HG03520 (cell line): ENCODE measurements around the gene HDAC9.

ENCODE experiments used
- ATAC-seq: cut with Tn5 transposase; IDR thresholded peaks from one replicate; pipeline ENCODE4 v1.9.1; 2021; ENCODE audit warnings: mild to moderate bottlenecking, moderate library complexity; ENCODE audit not compliant: unreplicated experiment

Gene HDAC9

DNA sequence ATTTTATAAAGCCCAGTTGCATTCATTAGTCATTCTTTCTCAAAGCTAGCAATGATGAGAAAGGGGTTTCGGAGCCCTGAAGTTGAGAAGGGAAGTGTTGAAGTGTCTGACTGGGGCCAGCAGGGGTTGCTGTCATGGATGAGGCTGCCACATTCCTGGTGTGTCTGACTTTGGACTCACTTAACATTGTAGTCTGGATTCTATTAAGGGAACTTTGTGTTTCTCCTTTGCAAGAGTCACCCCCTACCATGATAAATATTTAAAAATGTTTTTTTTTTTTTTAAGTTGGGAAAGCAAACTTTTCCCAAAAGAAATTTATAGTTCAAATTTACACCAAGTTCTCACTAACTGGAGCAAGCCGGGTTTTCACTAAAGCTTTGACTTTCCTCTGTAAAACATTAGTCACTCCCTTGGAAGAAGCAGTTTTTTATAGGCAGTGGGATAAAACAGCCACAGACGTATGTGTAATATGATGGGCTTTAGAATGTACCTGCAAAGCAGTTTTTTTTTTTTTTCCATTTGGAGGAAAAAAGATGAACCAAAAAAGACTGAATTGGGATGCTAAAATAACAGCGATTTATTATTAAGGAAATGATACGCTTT, 378.3 kb downstream of the HDAC9 start:
- ATAC-seq = no peak

- ATAC-seq = no peak
These were observed 379.3 kb downstream of the HDAC9 start for GRCh38 chr7:18874880-18875279.

- no peak for ATAC-seq
These were observed 382.3 kb downstream of the HDAC9 start for GRCh38 chr7:18877874-18878273.

DNA sequence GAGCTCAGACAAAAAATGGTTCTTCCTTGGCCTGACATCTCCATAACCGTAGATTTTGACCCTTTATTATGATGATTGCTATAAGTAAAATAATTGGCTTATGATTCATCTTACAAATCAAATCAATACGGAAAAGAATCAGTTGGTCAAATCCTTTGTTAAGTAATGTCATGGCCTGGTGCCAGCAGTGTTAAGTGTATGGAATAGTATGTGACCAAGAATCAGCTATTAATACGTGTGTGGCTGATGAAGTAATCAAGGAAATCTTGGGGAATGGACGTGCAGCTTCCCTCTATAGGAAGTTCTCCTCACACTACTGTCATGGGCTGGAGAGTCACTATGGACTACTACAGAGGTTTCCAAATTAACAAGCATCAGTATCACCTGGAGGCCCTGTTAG, 391.3 kb downstream of the HDAC9 start:
- ATAC-seq = no peak

DNA sequence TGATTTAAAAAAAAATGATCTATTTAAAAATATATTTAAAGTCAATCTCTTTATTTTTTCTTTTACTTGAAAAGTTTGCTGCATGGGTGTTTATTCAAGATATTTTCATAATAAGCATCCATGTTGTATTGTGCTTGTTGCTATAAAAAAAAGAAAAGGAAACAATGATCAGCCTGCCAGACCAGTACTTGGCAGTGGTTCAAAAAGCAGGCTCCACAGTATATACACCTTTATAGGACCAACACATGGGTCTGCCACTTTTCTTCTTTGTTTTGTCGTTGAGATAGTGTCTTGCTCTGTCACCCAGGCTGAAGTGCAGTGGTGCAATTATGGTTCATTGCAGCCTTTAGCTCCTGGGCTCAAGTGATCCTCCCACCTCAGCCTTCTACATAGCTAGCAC, 393.9 kb downstream of the HDAC9 start:
- ATAC-seq = no peak

- no peak for ATAC-seq
These were observed 394.6 kb downstream of the HDAC9 start for GRCh38 chr7:18890134-18890533.

- no peak for ATAC-seq
These were observed 395.5 kb downstream of the HDAC9 start for GRCh38 chr7:18890885-18891621.

GRCh38 chr7:18893156-18893555, 397.6 kb downstream of the HDAC9 start:
- ATAC-seq = no peak

DNA sequence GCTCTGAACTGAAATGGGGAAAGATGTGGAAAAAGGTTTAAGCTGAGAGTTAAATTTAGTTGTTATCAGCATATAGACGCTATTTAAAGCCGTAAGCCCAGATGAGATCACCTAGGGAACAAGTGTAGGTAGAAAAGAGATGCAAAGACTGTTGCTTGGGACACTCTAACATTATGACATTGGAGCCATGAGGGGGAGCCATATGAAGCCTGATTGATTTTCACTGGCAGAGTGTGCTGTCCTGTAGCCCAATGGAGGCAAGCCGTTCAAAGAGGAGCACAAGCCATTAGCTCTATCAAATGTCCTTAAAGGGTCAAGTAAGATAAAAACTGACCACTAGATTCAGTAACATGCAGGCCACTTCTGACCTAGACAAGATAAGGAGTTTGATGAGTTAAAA, 398.6 kb downstream of the HDAC9 start:
- ATAC-seq = no peak

GRCh38 chr7:18895456-18895855, 399.9 kb downstream of the HDAC9 start:
- no peak for ATAC-seq

- no peak for ATAC-seq
These were observed 400.9 kb downstream of the HDAC9 start for GRCh38 chr7:18896343-18896975.

GRCh38 chr7:18900236-18900635, 404.7 kb downstream of the HDAC9 start:
- no peak for ATAC-seq

GRCh38 chr7:18900803-18901202, 405.3 kb downstream of the HDAC9 start:
- ATAC-seq = no peak

DNA sequence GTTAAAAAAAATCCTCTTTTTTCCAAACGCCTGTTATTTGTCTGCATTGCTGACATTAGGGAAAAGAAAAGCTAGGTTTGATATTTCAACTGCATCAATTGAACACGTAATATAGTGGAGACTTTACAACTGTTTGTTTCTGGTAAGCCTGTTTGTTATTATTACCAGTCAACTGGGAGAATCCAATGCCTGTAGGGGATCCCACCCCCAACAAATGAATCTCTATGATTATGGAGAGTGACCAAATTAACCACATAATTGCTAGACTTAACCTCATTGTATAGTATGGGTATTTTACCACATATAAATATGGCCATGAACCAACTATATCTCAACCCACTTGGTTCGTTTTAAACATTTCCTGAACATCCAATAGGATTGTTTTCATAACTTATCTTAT, 405.8 kb downstream of the HDAC9 start:
- ATAC-seq = no peak

DNA sequence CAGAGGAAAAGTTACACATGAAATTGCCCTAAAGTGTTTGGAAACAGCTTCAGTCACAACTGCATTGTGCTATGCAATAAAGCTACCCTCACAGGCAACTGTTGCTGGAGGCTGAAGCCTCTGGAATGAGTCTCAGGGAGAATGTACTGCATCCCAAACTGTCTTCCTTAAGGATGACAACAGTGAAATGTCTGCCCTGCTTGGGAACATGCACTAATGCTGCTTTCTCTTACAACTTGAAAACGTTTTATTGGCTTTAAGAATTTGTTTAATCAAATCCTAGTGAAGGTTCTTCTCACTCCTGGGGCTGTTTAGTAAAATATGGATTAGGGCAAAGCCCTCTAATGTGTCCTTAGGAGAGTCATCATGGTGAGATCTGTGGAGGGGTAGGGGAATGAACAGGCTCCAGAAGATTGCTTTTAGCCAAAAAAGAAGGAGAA, 406.5 kb downstream of the HDAC9 start:
- no peak for ATAC-seq

GRCh38 chr7:18902892-18903291, 407.3 kb downstream of the HDAC9 start:
- ATAC-seq = no peak

- no peak for ATAC-seq
These were observed 408.1 kb downstream of the HDAC9 start for GRCh38 chr7:18903695-18904094.

DNA sequence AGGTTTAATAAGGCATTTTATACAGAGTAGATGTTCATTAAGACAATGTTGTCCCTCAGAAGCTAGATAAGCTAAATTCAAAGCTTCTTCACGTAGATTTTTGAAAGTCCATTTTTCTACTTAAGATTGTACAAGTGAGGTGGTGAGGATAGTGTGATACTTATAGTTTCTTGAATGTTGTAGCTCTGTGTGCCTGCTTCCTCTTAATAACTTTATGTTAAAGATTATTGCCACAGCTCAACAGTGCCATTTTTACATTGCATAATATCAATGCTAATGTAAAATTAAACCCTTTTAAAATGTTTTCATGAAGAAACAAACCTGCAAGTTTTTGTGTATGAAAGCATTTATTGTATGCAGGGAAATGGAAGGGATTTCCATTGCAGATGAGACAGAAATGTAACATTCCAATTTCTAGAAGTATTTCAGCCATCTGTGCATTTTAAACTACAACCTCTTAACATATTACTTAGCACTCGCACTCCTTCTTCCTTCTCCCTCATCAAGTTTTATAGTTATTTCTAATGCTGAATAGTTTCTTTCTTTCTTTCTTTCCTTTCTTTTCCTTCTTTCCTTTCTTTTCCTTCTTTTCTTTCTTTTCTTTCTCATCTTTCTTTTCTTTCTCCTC, 409.9 kb downstream of the HDAC9 start:
- ATAC-seq = no peak

DNA sequence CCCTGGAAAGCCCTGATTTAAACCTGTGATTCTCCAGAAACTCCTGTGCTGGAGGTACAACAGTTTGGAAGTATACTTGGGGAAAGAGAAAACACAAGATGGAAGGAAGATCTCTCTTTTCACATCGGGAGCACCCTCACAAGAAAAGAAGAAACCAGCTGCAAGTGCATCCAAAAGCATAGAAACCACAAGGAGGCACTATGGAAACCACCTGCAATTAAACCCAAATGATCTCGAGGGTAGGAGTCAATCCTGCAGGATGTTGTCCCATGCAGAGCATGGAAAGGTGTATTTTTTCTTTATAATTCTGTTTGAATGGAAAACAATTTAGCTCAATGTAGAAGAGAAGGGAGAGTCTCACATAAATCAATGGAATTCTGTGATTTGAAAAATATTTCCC, 411.4 kb downstream of the HDAC9 start:
- no peak for ATAC-seq

GRCh38 chr7:18913106-18913505, 417.6 kb downstream of the HDAC9 start:
- no peak for ATAC-seq

DNA sequence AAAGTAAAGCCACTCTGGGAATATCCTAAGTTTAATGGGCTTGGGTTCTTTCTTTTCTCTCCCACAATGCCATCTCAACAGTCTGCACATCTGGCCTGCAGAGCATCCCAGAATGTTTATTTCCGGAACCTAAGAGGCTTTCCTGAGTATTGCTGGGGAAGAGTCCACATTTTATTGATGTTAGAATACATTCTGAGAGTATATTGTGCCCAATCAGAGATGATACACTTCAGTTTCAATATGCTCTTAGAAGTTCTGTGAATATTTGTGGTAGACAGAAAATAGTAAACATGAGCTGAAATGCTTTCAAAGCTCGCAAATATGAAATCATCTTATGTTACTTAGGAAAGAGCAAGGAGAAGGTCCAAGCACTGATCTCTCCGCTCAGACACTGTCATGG, 421.3 kb downstream of the HDAC9 start:
- ATAC-seq = no peak

GRCh38 chr7:18927134-18927533, 431.6 kb downstream of the HDAC9 start:
- no peak for ATAC-seq
